ENCODE measurements around the gene TOR1B. TPM values are rescaled to one million over a fixed set of nuclear protein-coding genes. Genes with fewer than 3 reads are reported as not detected.

Gene TOR1B, protein sequence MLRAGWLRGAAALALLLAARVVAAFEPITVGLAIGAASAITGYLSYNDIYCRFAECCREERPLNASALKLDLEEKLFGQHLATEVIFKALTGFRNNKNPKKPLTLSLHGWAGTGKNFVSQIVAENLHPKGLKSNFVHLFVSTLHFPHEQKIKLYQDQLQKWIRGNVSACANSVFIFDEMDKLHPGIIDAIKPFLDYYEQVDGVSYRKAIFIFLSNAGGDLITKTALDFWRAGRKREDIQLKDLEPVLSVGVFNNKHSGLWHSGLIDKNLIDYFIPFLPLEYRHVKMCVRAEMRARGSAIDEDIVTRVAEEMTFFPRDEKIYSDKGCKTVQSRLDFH
- 32.1 and 32.7 TPM in 2 replicates for total RNA-seq
- long read RNA-seq, transcript TOR1B-201 (5 exons, 2,769 nt), result major isoform, 29 of 39 reads
- long read RNA-seq, partial matches to known transcripts, result 0 of 39 reads
- long read RNA-seq, other reads (novel, unspliced or antisense), result 8 of 39 reads

DNA sequence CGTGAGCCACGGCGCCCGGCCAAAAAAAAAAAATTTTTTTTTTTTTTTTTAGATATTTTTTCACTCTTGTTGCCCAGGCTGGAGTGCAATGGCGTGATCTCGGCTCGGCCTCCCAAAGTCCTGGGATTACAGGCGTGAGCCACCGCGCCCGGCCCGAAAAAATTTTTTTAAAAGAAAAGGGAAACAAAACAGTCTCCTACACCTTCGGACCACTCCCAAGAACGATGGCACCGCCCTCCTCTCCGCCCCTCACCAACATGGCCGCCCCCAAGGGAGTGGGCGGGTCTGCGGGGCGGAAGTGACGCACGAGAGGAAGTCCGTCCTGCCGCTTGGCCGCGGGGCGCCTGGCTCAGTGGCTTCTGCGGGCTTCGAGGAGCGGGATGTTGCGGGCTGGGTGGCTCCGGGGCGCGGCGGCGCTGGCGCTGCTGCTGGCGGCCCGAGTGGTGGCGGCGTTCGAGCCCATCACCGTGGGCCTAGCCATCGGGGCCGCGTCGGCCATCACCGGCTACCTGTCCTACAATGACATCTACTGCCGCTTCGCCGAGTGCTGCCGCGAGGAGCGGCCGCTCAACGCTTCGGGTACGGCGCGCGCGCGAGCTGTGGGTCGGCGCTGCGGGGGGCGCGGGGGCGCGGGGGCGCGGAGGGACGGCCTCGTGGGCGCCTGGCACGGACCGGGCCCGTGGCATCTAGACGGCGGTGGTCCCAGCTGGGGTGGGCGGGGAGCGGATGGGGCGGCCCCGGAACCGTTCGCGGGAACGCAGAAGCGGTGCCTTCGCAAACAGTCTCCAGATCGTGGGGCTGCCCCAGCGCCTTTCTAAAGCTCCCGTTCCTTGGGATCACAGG, at the start of gene TOR1B:
Gene TOR1B, plus strand, starts transcription at position 352 of the 843 bp plus-strand sequence. Its CDS starts 29 bp downstream, at position 381.
- Mint-ChIP-seq H3K27ac (ENCODE audit: unreplicated experiment) (peak within 1 kb of the TSS; percentile 93), H3K9me3 (ENCODE audit: unreplicated experiment) (no peaks in the 10 kb centered on the region), H3K36me3 (ENCODE audit: unreplicated experiment) (peaks cover 17% of the 10 kb centered on the region), H3K4me3 (ENCODE audit: unreplicated experiment) (peak within 1 kb of the TSS; percentile 87), H3K4me1 (ENCODE audit: unreplicated experiment) (peaks cover 10% of the 10 kb centered on the region), H3K27me3 (ENCODE audit: unreplicated experiment) (no peaks in the 10 kb centered on the region)
- TF ChIP-seq, protein P1, sequence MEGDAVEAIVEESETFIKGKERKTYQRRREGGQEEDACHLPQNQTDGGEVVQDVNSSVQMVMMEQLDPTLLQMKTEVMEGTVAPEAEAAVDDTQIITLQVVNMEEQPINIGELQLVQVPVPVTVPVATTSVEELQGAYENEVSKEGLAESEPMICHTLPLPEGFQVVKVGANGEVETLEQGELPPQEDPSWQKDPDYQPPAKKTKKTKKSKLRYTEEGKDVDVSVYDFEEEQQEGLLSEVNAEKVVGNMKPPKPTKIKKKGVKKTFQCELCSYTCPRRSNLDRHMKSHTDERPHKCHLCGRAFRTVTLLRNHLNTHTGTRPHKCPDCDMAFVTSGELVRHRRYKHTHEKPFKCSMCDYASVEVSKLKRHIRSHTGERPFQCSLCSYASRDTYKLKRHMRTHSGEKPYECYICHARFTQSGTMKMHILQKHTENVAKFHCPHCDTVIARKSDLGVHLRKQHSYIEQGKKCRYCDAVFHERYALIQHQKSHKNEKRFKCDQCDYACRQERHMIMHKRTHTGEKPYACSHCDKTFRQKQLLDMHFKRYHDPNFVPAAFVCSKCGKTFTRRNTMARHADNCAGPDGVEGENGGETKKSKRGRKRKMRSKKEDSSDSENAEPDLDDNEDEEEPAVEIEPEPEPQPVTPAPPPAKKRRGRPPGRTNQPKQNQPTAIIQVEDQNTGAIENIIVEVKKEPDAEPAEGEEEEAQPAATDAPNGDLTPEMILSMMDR (IDR thresholded peaks at IDR 0.05), result no peak
- peak; percentile 97 for DNase-seq (ENCODE audit: extremely low spot score, unreplicated experiment)

DNA sequence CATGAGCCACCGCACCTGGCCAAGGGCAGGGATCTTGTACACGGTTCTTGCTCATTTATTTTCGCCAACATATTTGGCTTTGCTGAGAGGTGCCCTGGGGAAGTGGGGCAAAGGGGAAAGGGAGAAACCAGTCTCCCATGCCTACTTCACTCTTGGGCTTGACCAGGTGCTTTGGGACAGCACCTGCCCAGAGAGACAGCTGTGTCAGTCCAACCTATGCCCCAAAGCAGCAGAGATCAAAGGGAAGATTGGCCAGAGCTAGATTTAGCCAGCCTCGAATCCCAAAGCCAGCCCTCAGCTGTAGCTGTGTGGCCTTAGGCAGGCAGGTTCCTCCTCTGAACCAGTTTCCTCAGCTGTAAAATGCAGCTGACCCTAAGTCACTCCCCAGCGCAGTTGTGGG, 47.8 kb upstream of the TOR1B start:
- no peaks in the 10 kb centered on the region for H3K36me3 Mint-ChIP-seq (ENCODE audit: unreplicated experiment)
- H3K9me3 Mint-ChIP-seq (ENCODE audit: unreplicated experiment), result no peaks in the 10 kb centered on the region
- DNase-seq (ENCODE audit: extremely low spot score, unreplicated experiment), result no peak
- no peaks in the 10 kb centered on the region for H3K27me3 Mint-ChIP-seq (ENCODE audit: unreplicated experiment)
- peaks cover 27% of the 10 kb centered on the region for H3K4me1 Mint-ChIP-seq (ENCODE audit: unreplicated experiment)
- no peak overlapping the region for H3K4me3 Mint-ChIP-seq (ENCODE audit: unreplicated experiment)
- TF ChIP-seq, protein P1 (IDR thresholded peaks at IDR 0.05), result no peak
- H3K27ac Mint-ChIP-seq (ENCODE audit: unreplicated experiment), result no peak overlapping the region

DNA sequence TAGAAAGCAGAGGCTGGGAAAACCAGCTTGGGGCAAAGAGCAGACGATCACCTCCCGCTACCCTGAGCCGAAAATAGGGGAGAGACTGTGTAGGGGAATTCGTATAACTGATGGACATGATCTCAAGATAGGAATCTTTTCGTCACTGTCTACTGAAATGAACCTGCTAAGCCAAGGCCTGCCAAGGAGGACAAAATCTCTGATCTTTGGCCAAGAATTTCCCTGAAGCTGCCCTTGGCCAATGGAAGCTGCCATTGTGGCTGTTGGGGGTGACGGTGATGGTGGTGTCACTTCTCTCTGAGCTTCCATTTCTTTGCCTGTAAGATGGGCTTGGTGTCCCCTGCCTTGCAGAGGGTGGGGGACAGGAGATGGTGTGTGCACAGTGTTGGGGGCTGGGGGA, 46.8 kb upstream of the TOR1B start:
- Mint-ChIP-seq H3K36me3 (ENCODE audit: unreplicated experiment) (no peaks in the 10 kb centered on the region), H3K9me3 (ENCODE audit: unreplicated experiment) (no peaks in the 10 kb centered on the region), H3K4me3 (ENCODE audit: unreplicated experiment) (no peak overlapping the region), H3K4me1 (ENCODE audit: unreplicated experiment) (peaks cover 20% of the 10 kb centered on the region), H3K27me3 (ENCODE audit: unreplicated experiment) (no peaks in the 10 kb centered on the region), H3K27ac (ENCODE audit: unreplicated experiment) (no peak overlapping the region)
- TF ChIP-seq, protein P1 (IDR thresholded peaks at IDR 0.05), result no peak
- DNase-seq (ENCODE audit: extremely low spot score, unreplicated experiment), result no peak

DNA sequence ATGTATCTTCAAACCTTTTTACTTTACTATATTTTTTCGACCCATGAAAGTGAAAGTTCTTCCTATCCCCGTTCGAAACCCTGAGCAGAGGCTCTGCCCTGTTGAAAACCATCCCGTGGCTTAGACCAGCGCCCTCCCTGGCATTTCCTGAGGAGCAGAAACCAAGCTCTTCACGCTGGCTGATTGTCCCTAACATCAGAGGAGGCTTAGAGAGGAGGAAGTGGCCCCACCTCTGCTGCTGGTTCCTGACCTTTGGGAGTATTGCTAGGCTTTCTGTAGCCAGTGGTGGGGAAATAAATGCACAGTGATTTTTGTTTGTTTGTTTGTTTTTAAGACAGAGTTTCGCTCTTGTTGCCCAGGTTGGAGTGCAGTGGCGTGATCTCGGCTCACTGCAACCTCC, 45.9 kb upstream of the TOR1B start:
- no peaks in the 10 kb centered on the region for H3K36me3 Mint-ChIP-seq (ENCODE audit: unreplicated experiment)
- no peaks in the 10 kb centered on the region for H3K27me3 Mint-ChIP-seq (ENCODE audit: unreplicated experiment)
- H3K27ac Mint-ChIP-seq (ENCODE audit: unreplicated experiment), result no peak overlapping the region
- no peaks in the 10 kb centered on the region for H3K9me3 Mint-ChIP-seq (ENCODE audit: unreplicated experiment)
- no peak for DNase-seq (ENCODE audit: extremely low spot score, unreplicated experiment)
- TF ChIP-seq, protein P1 (IDR thresholded peaks at IDR 0.05), result no peak
- no peak overlapping the region for H3K4me3 Mint-ChIP-seq (ENCODE audit: unreplicated experiment)
- peaks cover 24% of the 10 kb centered on the region for H3K4me1 Mint-ChIP-seq (ENCODE audit: unreplicated experiment)

DNA sequence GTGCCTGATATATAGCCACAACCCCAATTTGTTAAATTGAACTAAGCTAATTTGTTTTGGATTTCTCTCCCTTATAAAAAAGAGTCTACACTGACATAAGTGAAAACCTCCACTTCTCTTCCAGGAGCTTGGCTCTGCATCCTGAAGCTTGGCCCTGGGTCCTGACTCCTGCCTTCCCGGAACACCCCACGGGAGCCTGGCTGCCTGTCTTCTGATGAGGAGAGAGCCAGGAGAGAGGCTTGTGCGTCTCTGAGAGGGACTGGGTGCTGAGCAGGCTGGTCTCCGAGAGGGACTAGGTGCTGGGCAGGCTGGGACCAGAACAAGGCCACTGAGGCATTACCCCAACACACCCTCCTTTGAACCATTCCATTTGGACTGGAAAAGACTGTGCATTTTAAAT, 43.7 kb upstream of the TOR1B start:
- Mint-ChIP-seq H3K9me3 (ENCODE audit: unreplicated experiment) (no peaks in the 10 kb centered on the region), H3K4me1 (ENCODE audit: unreplicated experiment) (peaks cover 29% of the 10 kb centered on the region), H3K27ac (ENCODE audit: unreplicated experiment) (no peak overlapping the region), H3K36me3 (ENCODE audit: unreplicated experiment) (no peaks in the 10 kb centered on the region), H3K4me3 (ENCODE audit: unreplicated experiment) (no peak overlapping the region), H3K27me3 (ENCODE audit: unreplicated experiment) (no peaks in the 10 kb centered on the region)
- no peak for DNase-seq (ENCODE audit: extremely low spot score, unreplicated experiment)
- TF ChIP-seq, protein P1 (IDR thresholded peaks at IDR 0.05), result no peak
